HEK293T (cell line): Measurements from ENCODE around the gene FADS3.

Source experiments
- ARNT ChIP-seq: fragments of 450-650 bp; IDR thresholded peaks from 2 replicates; pipeline ENCODE4 v1.6.1; 2017; ENCODE audit warnings: mild to moderate bottlenecking
- BHLHE40 ChIP-seq: fragments of 450-650 bp; IDR thresholded peaks from 2 replicates; pipeline ENCODE4 v1.6.1; 2016; ENCODE audit warnings: mild to moderate bottlenecking, moderate library complexity, borderline replicate concordance
- CTBP1 ChIP-seq: fragments of 450-650 bp; IDR thresholded peaks from 2 replicates; pipeline ENCODE4 v1.6.1; 2016; ENCODE audit warnings: borderline replicate concordance
- ELF4 ChIP-seq: fragments of 450-650 bp; IDR thresholded peaks from 2 replicates; pipeline ENCODE4 v1.6.1; 2017; ENCODE audit warnings: antibody characterized with exemption
- FOXA1 ChIP-seq: fragments of 450-650 bp; IDR thresholded peaks from 2 replicates; pipeline ENCODE4 v1.6.1; 2016; ENCODE audit warnings: mild to moderate bottlenecking
- FOXM1 ChIP-seq: fragments of 450-650 bp; IDR thresholded peaks from 2 replicates; pipeline ENCODE4 v1.6.1; 2017; ENCODE audit warnings: mild to moderate bottlenecking, borderline replicate concordance
- LEF1 ChIP-seq: fragments of 450-650 bp; IDR thresholded peaks from 2 replicates; pipeline ENCODE4 v1.6.1; 2017; ENCODE audit warnings: mild to moderate bottlenecking, borderline replicate concordance
- NFRKB ChIP-seq: fragments of 450-650 bp; IDR thresholded peaks from 2 replicates; pipeline ENCODE4 v1.6.1; 2016; ENCODE audit warnings: mild to moderate bottlenecking, moderate library complexity
- SP1 ChIP-seq: fragments of 450-650 bp; IDR thresholded peaks from 2 replicates; pipeline ENCODE4 v1.6.1; 2017
- SUZ12 ChIP-seq: fragments of 450-650 bp; IDR thresholded peaks from 2 replicates; pipeline ENCODE4 v1.6.1; 2016; ENCODE audit warnings: mild to moderate bottlenecking
- TARDBP ChIP-seq: fragments of 450-650 bp; IDR thresholded peaks from 2 replicates; pipeline ENCODE4 v1.6.1; 2016
- ZNF384 ChIP-seq: fragments of 450-650 bp; IDR thresholded peaks from 2 replicates; pipeline ENCODE4 v1.6.1; 2016
- TF ChIP-seq, protein P1 (sequence below): fragments of 450-650 bp; IDR thresholded peaks from 2 replicates; pipeline ENCODE4 v1.6.1; 2016

DNA sequence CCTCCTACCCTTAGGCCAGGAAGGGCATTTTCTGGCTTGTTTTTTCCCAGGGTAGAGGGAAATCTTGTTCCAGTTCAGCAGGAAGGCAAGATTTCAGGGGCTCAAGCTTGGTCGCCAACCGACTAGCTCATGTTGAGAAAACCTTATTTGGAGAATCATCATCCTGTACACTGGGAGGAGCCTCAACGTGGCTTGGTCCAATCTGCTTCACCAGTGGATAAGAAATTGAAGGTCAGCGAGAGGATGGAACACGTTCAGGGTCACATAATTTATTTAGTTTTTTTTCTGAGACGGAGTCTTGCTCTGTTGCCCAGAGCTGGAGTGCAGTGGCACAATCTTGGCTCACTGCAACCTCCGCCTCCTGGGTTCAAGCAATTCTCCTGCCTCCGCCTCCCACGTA, 42.7 kb downstream of the FADS3 start:
- TF ChIP-seq NFRKB (no peak), TARDBP (no peak), BHLHE40 (no peak), FOXA1 (no peak), FOXM1 (no peak), SUZ12 (no peak), CTBP1 (no peak), SP1 (no peak), LEF1 (no peak), ARNT (no peak), ZNF384 (no peak), ELF4 (no peak)
- TF ChIP-seq, protein P1, sequence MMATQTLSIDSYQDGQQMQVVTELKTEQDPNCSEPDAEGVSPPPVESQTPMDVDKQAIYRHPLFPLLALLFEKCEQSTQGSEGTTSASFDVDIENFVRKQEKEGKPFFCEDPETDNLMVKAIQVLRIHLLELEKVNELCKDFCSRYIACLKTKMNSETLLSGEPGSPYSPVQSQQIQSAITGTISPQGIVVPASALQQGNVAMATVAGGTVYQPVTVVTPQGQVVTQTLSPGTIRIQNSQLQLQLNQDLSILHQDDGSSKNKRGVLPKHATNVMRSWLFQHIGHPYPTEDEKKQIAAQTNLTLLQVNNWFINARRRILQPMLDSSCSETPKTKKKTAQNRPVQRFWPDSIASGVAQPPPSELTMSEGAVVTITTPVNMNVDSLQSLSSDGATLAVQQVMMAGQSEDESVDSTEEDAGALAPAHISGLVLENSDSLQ = no peak
